ENCODE results near the gene RAET1E.
"Not testable (repeated sequence)": the region's sequence is repeated elsewhere in the genome, so short reads cannot be mapped to it uniquely, and the experiment has no call there.

The RAET1E gene

GRCh38 chr6:149897855-149898744 lies at the start of gene RAET1E:
RAET1E (minus strand) TSS chr6:149898113; CDS start chr6:149890901, 7,212 bp downstream.
- DNase-seq (ENCODE audit: low read depth) = no peak

GRCh38 chr6:149947533-149947932 lies 49.6 kb upstream of the RAET1E start:
- DNase-seq (ENCODE audit: low read depth) = not testable (repeated sequence)

GRCh38 chr6:149946631-149947030 lies 48.7 kb upstream of the RAET1E start:
- not testable (repeated sequence) for DNase-seq (ENCODE audit: low read depth)

GRCh38 chr6:149945276-149945675 lies 47.4 kb upstream of the RAET1E start:
- not testable (repeated sequence) for DNase-seq (ENCODE audit: low read depth)

GRCh38 chr6:149943321-149943720 lies 45.4 kb upstream of the RAET1E start:
- not testable (repeated sequence) for DNase-seq (ENCODE audit: low read depth)

GRCh38 chr6:149942461-149942829 lies 44.5 kb upstream of the RAET1E start:
- no peak for DNase-seq (ENCODE audit: low read depth)

- DNase-seq (ENCODE audit: low read depth) = peak; percentile 76
Measured at GRCh38 chr6:149941583-149942460, 43.9 kb upstream of the RAET1E start, which contains the start of gene ULBP2. ULBP2 (plus strand) TSS chr6:149942014; CDS start chr6:149942073, 59 bp downstream.

GRCh38 chr6:149940672-149940982 lies 42.7 kb upstream of the RAET1E start:
- DNase-seq (ENCODE audit: low read depth) = no peak

GRCh38 chr6:149939909-149940671 lies 42.2 kb upstream of the RAET1E start:
- DNase-seq (ENCODE audit: low read depth) = no peak

GRCh38 chr6:149939356-149939648 lies 41.4 kb upstream of the RAET1E start:
- DNase-seq (ENCODE audit: low read depth) = no peak

GRCh38 chr6:149938571-149939355 lies 40.9 kb upstream of the RAET1E start:
- DNase-seq (ENCODE audit: low read depth) = no peak

- not testable (repeated sequence) for DNase-seq (ENCODE audit: low read depth)
Measured at GRCh38 chr6:149938013-149938570, 40.2 kb upstream of the RAET1E start.

GRCh38 chr6:149936743-149937142 lies 38.8 kb upstream of the RAET1E start:
- DNase-seq (ENCODE audit: low read depth) = no peak

- DNase-seq (ENCODE audit: low read depth) = no peak
Measured at GRCh38 chr6:149935668-149936067, 37.8 kb upstream of the RAET1E start.

GRCh38 chr6:149935246-149935645 lies 37.3 kb upstream of the RAET1E start:
- DNase-seq (ENCODE audit: low read depth) = no peak

GRCh38 chr6:149934249-149935156 lies 36.6 kb upstream of the RAET1E start:
- DNase-seq (ENCODE audit: low read depth) = no peak

GRCh38 chr6:149933461-149933860 lies 35.5 kb upstream of the RAET1E start:
- DNase-seq (ENCODE audit: low read depth) = no peak

GRCh38 chr6:149933036-149933435 lies 35.1 kb upstream of the RAET1E start:
- no peak for DNase-seq (ENCODE audit: low read depth)

GRCh38 chr6:149931501-149931900 lies 33.6 kb upstream of the RAET1E start:
- DNase-seq (ENCODE audit: low read depth) = no peak

GRCh38 chr6:149929422-149929821 lies 31.5 kb upstream of the RAET1E start:
- DNase-seq (ENCODE audit: low read depth) = no peak

Data from activated T-helper 1 cell treated with Interleukin-2 at 50 U/mL for 16 hours (primary cell).